Activated naive CD4-positive, alpha-beta T cell treated with Interleukin-2 at 50 U/mL for 16 hours (primary cell): ENCODE results near the gene BCAM.
"Not testable (repeated sequence)": the region's sequence is repeated elsewhere in the genome, so short reads cannot be mapped to it uniquely, and the experiment has no call there.

ENCODE experiments used
- DNase-seq: peaks from one replicate; pipeline ENCODE4 v3.0.0-alpha.2; 2020

The BCAM gene

DNA sequence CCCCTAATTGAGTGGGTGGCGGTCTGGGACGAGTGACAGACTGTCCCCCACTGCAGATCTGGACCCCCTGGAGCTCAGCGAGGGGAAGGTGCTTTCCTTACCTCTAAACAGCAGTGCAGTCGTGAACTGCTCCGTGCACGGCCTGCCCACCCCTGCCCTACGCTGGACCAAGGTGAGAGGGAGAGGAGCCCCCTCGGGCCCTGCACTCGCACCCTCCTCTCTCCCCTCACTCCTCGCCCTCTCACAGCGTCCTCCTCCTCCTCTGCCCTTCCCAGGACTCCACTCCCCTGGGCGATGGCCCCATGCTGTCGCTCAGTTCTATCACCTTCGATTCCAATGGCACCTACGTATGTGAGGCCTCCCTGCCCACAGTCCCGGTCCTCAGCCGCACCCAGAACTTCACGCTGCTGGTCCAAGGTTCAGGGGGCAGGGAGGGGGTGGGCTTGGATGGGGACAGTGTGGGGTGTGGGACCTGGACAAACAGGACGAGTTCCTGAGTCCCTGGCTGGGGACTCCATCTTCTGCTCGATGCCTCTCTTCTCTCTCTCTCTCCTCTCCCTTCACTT, 9.6 kb downstream of the BCAM start:
- DNase-seq, result no peak

DNA sequence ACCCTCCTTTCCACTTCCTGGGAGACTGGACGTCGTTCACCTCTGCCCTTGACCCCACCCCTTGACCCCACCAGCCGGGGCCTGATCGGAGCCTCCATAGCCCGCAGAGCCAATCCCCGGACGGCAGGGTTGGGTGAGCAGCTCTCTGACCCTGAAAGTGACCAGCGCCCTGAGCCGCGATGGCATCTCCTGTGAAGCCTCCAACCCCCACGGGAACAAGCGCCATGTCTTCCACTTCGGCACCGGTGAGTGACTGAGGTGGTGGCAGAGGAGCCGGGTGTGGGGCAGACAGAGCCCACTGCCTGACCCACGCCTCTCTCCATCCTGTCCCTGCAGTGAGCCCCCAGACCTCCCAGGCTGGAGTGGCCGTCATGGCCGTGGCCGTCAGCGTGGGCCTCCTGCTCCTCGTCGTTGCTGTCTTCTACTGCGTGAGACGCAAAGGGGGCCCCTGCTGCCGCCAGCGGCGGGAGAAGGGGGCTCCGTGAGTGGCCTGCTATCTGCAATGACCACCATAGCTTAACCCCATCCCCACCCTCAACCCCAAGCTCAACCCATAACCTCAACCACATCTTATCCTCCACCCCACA, 10.4 kb downstream of the BCAM start:
- no peak for DNase-seq

DNA sequence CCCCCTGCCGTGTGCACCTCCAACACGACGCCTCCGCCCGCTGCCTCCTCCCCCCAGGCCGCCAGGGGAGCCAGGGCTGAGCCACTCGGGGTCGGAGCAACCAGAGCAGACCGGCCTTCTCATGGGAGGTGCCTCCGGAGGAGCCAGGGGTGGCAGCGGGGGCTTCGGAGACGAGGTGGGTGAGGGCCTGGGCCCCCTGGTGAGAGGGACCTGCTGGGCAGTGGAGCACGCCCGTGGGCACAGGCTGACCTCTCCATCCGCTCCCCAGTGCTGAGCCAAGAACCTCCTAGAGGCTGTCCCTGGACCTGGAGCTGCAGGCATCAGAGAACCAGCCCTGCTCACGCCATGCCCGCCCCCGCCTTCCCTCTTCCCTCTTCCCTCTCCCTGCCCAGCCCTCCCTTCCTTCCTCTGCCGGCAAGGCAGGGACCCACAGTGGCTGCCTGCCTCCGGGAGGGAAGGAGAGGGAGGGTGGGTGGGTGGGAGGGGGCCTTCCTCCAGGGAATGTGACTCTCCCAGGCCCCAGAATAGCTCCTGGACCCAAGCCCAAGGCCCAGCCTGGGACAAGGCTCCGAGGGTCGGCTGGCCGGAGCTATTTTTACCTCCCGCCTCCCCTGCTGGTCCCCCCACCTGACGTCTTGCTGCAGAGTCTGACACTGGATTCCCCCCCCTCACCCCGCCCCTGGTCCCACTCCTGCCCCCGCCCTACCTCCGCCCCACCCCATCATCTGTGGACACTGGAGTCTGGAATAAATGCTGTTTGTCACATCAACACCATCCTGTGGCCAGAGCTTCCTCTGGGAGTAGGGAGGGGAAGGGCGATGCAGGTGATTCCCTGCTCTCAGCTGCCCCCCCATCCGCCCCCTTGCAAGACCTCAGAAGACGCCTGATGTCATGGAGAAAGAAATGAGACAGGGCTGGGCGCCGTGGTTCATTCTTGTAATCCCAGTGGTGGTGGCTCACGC, 12.0 kb downstream of the BCAM start:
- no peak for DNase-seq

DNA sequence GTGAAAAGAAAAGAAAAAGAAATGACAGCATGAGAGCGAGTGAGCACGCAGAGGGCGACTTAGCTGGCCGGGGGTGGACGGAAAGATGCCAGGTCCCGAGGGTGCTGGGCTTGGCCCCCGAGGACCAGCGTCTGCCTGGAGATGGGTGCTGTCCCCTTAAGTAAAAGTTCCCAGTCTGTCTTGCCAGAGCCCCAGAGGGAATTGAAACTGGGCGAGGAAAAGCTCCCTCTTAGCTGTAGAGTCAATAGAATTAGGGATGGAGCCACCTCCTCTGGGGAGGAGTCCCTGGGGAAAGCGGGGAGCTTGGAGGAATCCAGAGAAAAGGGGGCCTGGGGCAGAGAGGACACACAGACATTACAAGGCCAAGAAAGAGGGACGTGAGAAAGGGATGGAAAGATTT, 13.3 kb downstream of the BCAM start:
- DNase-seq, result no peak

DNA sequence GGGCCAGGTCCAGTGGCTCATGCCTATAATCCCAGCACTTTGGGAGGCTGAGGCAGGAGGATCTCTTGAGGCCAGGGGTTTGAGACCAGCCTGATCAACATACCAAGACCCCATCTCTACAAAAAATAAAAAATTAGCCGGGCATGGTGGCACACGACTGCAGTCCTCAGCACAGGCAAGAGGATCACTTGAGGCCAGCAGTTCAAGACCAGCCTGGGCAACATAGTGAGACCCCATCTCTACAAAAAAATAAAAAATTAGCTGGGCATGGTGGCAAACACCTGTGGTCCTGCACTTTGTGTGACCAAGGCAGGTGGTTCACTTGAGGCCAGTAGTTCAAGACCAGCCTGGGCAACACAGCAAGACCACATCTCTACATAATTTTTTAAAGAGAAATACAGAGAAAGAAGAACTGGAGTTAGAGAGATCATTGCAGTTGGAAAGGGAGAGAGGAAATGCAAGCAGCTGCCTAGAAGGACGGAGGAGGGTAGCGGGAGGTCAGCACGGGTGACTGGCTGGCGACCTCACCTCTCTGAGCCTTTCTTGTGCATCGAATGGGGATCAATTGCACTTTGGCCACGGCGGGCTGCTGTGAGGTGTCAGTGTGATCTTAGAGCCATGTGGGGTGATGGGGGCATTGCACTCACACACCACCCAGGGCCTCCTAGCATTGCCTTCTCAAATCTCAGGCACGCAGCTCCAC, 13.9 kb downstream of the BCAM start:
- no peak for DNase-seq

DNA sequence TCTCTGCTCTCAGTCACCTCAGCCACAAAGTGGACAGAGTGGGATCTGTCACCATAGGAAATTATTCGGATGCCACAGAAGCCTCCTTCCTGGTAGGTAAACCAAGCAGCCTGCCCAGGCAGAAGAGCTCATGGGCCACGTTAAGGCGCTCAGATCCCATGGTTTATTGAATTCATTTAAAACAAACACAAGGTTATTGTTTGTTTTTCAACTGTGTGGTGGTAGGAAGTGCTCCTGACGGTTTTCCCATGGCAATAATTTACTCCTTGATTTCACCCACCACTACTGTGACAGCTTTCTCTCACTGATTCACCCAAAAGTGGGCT, 14.4 kb downstream of the BCAM start:
- no peak for DNase-seq

DNA sequence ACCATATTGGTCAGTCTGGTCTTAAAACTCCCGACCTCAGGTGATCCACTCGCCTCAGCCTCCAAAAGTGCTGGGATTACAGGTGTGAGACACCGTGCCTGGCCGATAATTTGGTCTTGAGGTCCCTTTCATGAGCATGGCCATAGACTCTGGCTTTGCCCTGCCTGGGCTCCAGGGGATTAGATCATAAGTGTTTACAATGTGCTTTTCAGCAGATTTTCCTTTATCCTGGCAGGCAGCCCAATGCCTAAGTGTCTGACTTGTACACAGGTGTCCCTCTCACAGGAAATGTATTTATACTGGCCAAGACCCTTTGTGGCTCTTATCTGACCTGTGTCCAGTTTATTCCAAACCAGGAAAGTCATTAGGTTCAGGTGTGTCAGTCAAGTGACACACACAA, 15.9 kb downstream of the BCAM start:
- no peak for DNase-seq

DNA sequence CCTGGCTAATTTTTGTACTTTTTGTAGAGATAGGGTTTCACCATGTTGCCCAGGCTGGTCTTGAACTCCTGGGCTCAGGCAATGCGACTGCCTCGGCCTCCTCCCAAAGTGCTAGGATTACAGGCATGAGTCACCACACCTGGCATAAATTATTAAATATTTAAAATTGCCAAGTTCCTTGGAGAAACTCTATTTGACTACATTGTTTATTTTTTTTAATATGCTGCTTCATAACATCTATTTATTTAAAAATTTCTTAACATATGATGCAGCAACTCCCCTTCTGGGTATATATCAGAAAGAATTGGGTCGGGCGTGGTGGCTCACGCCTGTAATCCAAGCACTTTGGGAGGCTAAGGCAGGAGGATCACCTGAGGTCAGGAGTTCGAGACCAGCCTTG, 24.0 kb downstream of the BCAM start:
- not testable (repeated sequence) for DNase-seq

DNA sequence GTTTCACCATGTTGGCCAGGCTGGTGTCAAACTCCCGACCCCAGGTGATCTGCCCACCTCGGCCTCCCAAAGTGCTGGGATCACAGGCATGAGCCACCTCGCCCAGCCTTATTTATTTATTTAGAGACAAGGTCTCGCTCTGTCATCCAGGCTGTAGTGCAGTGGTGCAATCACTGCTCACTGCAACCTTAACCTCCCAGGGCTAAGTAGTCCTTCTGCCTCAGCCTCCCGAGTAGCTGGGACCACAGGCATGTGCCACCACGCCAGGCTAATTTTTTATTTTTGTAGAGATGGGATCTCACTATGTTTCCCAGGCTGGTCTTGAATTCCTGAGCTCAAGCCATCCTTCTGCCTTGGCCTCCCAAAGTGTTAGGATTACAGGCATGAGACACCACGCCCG, 25.5 kb downstream of the BCAM start:
- DNase-seq, result not testable (repeated sequence)

DNA sequence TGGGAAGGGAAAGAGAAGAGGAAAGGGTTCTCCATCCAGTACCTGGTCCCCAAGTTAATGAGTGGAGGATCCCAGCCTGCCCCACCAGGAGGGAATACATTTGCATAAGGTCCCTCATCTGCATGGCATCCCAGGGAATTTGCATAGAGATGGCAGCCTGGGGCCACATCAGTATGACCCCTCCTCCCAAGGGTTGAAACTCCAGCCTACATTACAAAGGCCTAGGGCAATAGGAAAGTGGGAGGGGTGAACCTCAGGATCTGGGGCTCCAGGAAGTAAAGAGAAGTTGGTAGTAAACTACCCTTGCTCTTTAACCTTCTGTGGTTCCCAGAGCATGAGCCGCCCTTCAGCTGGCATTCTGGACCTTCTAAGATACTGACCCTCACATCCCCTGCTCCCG, 30.4 kb downstream of the BCAM start:
- DNase-seq, result no peak

DNA sequence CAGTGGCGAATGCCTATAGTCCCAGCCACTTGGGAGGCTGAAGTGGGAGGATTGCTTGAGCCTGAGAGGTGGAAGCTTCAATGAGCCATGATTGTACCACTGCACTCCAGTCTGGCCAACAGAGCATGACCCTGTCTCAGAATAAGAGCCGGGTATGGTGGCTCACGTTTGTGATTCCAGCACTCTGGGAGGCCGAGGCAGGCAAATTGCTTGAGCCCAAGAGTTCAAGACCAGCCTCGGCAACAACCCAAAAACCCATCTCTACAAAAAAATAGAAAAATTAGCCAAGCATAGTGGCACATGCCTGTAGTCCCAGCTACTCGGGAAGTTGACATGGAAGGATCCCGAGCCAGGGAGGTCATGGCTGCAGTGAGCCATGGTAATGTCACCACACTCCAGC, 31.9 kb downstream of the BCAM start:
- no peak for DNase-seq

DNA sequence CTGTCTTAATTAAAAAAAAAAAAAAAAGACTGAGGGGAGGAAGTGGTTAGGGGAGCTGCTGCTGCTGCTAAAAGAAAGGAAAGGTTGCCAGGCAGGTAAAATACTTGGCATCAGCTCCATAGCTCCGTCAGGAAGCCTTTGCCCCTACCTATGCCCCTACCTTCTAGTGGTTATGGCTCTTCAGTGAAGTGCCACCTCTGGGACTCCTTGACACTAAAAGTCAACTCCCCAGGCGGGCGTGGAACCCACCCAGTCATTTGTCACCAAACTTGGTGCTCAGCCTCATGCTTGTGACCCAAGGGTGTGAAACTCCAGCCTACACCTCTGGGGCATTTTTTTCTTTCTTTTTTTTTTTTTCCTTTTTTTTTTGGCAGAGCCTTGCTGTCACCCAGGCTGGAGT, 32.3 kb downstream of the BCAM start:
- DNase-seq, result peak; percentile 6

DNA sequence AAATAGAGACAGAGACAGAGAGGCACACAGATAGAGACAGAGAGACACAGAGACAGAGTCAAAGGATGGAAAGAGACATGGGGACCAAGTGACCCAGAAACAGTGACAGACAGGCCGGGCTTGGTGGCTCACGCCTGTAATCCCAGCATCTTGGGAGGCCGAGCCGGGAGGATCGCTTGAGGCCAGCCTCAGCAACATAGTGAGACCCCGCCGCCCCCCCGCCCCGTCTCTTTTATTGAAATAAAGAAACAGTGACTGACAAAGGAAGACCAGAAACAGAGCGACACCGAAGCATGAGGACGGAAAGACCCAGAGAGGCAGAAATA, 36.3 kb downstream of the BCAM start:
- no peak for DNase-seq

DNA sequence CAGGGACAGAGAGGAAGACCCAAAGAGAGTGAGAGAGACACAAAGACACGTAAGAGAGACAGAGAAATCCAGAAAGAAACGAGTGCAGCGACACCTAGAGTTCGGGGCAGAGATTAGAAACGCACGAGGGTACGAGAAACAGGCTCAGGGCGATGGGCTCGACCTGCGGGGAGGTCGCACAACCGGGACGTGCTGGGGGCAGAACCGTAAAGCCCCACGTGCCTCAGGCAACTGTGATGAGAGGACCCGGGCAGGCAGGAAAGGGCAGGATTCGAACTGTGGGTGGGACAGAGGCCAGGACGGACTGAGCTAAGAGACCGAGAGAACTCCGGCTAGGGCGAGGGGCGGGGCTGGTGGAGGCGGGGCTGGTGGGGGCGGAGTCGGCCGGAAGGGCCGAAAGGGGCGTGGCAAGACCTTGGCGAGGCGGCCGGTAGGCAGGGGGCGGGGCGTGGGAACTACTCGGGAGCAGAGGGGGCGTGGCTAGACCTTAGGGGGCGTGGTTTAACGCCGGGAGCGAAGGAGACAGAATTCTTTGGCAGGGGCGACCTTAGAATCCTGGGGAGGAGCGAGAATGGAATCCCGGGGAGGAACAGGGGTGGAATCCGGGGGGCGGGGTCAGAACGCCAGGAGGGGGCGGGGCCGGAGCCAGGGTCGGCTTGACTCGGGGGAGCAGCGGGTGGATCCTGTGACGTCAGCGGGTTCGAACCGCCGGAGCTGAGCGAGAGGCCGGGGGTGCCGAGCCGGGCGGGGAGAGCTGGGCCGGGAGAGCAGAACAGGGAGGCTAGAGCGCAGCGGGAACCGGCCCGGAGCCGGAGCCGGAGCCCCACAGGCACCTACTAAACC, 36.9 kb downstream of the BCAM start, which contains the start of gene NECTIN2:
Gene NECTIN2 (plus strand): TSS at position 686 of the 843 bp plus-strand sequence. CDS start 229 bp downstream, outside the sequence.
- peak; percentile 86 for DNase-seq

DNA sequence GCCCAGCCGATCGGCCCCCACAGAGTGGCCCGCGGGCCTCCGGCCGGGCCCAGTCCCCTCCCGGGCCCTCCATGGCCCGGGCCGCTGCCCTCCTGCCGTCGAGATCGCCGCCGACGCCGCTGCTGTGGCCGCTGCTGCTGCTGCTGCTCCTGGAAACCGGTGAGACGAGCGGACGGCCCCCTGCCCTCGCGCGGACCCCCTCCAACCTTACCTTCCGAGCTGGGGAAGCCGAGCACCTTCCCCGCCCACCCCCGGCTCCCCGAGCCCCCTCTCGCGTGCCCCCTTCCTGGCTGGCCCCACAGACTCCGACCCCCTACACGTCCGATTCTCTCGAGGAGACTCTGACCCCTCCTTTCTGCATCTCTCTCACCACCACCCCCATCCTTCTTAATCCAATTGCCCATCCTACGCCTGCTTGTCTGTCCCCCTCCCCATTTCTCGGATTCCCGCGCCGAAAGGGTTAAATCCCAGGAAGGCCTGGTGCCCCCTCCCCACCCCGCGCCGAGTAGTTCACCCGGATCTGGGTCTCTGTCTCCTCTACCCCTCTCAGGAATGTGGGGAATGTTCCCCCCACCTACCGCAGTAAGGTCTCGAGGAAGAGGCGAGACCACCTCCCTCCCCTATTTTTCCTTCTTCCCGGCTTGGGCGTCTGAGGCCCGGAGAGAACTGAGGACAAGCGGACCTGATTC, 37.7 kb downstream of the BCAM start:
- DNase-seq, result no peak

DNA sequence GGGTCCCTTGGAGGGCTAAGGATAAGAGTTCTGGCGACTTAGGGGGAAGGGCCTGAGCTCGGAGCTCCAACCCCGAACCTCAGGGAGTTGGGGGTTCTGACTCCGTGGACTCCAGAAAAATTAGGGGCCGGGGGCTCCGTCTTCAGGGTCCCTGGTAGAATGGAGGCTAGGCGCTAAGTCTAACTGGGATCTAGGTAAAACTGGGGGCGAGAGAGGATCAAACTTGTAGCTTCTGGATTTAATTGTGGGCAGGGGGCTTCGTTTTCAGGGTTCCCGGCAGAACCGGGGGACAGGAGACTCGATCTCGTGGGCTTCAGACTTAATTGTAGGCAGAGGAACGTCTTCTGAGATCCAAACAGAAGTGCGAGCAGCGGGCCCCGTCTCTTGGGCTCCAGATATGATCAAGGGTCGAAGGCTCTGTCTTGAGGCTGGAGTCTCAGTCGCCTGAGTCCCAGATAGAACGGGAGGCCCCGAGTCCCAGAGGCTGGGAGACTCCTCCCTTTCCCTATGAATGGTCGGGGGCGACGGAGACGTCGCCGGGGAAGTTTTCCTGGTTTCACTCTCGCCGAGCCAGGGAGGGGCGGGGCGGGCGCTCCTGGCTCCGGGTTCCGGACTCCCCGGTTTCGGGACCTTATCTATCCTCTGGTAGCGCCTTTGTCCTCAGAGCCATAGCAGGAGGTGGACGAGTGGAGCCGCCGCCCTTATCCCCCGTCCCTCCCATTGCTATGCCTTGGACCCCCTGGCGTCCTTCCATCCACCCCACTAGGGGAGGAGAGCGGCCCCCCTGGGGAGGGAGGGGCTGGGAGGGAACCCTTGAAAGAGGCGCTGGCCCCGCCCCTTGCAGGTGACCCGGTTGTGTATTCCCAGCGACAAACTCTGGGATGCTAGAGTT, 38.5 kb downstream of the BCAM start:
- no peak for DNase-seq

DNA sequence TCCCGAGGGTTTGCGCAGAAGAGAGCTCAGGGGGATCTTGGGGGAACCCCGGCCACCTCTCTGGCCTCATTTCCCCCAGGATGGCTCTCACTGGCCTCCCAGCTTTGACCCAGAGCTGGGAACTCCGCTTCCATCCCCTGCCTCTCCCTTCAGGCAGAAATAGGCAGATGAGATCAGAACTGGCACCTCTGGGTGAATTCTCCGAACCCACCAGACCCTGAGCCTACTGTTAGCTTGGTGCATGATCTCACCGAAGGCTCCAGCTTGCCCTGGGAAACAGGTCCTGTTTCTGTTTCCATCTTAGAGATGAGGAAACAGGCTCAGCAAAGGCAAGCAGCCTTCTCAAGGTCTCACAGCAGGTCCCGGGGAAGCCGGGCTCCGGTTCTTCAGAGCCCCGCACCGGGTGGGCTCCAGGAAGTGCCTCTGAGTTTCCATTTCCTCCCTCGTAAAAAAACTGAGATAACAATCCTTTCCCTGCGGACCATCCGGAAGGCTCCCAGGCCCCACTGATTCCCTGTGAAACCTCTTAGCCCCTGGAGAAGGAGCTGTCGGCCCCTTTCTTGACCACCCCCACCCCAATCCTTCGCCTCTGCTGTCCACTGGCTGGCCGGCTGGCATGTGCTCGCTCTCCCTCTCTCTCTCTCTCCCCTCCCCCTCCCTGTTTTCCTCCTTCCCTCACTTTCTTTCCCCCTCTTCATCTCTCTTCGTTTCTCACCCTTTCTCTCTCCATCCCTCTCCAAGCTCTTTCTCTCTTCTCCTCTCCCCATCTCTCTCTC, 39.3 kb downstream of the BCAM start:
- no peak for DNase-seq

DNA sequence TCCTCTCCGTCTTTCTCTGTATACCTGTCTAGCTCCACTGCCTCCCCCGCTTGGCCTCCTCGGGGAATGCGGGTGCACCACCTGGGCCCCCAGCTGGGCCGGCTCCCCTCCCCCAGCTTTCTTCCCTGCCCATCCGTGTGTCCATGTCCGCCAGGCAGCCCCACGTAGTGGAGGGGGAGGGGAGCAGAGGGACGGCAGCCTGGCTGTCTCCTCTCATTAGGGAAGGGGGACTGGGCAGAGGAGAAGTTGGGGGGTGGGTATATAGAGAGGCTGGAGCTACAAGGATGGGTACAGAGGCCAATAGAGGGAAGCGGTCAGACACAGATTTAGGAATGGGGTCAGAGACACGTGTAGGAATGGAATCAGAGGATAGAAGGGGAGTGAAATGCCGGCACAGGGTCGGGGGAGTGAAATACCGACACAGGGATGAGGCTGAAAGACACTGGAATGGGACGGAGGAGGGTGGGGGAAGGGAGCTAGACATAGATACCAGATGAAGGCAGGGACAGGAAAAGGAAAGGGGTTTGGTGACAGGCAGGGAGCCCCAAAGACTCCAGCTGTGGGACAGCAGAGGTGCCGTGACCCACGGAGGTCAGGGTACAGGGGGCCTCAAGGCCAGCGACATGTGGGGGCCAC, 40.0 kb downstream of the BCAM start:
- DNase-seq, result no peak

DNA sequence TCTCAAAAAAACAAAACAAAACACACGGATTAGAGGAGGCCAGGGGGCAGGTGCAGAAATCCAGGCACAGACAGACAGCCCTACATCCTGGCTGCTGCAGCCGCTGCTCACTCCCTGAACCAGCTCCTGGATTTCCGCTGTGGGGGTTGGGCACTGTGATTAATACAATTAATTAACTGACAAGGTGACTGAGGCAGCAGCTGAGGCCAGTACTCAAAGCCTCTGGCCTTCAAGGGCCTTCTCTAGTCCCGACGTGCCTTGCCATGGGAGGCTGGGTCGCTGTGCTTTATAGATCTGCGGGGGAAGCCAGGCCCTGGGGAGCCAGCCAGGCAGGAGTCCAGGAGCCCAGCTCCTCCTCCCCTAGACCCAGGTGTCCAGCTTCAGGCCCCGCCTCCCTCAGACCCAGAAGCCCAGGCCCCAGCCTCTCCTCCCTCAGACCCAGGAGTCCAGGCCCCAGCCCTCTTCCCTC, 41.8 kb downstream of the BCAM start:
- DNase-seq, result no peak

DNA sequence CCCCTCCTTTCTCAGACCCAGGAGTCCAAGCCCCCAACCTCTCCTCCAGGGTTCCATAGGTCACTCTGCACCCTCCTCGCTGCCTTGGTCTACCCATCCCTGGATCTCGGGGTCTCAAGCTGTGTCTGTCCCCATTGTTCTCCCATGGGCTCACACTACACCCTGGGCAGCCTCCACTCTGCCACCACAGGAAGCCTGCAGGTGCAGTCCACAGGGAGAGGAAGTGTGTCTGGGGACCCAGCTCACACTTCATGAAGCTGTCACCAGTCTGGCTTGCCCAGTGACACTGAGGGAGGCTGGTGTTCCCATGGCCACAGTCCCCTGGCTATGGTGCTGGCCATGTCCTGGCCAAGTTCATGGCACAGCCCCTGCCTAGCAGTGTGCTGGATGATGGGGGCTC, 42.5 kb downstream of the BCAM start:
- no peak for DNase-seq
